HL-60/S4 (cell line): ENCODE measurements around the gene OR10H3.
"Not testable (repeated sequence)": the region's sequence is repeated elsewhere in the genome, so short reads cannot be mapped to it uniquely, and the experiment has no call there.

ENCODE experiments used
- in situ Hi-C: fragments of 300-500 bp; cut with MboI; formaldehyde crosslinking; loops from 2 replicates; pipeline ENCODE4 v1.14.3; 2022; ENCODE audit warnings: low sequenced_read_pairs

Gene OR10H3, protein sequence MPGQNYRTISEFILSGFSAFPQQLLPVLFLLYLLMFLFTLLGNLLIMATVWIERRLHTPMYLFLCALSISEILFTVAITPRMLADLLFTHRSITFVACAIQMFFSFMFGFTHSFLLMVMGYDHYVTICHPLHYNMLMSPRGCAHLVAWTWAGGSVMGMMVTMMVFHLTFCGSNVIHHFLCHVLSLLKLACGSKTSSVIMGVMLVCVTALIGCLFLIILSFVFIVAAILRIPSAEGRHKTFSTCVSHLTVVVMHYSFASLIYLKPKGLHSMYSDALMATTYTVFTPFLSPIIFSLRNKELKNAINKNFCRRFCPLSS

DNA sequence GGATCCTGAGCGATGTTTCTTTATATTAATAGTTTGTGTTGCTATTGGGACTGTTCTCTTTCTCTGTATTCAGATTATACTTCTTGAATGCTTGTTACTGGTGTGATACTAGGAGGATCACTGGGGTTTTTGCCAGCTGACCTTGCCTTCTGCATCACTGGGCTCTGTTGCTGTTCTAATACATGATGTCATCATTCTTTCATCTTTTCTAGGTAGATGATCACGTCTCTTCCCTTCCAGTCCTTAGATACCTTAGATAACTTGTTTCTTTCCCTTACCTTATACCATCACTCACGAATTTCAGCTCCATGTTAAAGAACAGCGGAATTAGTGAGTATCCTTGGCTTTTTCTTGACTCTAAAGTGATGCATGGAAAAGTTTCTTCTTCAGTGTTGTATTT lies at the start of gene OR10H3:
Gene OR10H3, plus strand, starts transcription at position 264 of the 400 bp plus-strand sequence. CDS start 3,408 bp downstream, outside the sequence.
- in situ Hi-C loops = no loop called here

DNA sequence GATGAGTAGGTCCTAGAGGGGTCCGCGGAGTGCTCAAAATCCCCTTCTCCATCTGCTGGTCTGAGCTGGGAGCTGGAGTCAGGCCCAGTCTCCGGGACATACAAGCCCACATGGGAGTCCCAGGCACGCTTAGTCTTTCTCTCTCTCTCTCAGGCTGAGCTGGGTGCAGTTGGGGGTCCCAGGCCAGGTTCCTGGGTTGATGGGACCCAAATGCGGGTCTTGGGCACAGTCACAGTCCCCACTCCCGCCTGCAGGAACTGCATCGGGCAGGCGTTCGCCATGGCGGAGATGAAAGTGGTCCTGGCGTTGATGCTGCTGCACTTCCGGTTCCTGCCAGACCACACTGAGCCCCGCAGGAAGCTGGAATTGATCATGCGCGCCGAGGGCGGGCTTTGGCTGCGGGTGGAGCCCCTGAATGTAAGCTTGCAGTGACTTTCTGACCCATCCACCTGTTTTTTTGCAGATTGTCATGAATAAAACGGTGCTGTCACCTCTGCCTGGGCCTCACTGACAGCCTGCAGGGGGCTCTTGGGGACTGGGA lies 41.1 kb upstream of the OR10H3 start:
- in situ Hi-C loops = no loop called here

DNA sequence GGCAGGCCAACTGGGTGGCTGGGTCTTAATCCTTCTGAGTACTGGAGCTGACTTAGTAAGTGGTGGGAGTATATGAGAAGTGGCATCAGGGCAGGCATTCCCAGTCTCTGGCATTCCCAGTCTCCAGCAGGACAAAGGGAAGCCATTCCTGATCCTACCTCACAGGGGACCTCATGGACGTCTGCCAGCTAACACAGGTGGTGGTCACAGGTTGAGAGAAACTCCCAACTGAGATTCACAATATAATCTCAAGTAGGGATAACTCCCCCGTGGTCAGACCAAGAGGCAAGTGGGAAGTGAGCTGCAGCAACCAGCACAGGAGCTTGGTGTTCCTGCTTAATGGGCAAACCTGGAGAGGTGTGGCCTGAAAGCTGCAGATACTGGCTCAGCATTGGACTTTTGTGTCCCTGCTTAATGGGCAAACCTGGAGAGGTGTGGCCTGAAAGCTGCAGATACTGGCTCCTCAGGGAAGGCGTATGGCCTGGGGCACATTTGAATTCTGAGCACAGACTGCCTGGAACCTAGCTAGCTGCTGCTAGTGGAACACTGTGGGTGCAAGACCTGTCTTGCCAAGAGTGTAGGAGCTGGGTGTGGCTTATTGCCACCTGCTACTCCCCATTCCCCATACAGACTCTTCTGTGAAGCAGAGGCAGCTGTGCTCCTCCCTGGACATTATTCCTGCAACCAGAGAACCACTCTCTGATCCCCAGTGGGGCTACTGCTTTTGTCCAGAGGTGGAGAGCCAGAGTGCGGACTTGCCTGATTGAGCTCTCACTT lies 35.8 kb upstream of the OR10H3 start:
- in situ Hi-C loops = no loop called here

DNA sequence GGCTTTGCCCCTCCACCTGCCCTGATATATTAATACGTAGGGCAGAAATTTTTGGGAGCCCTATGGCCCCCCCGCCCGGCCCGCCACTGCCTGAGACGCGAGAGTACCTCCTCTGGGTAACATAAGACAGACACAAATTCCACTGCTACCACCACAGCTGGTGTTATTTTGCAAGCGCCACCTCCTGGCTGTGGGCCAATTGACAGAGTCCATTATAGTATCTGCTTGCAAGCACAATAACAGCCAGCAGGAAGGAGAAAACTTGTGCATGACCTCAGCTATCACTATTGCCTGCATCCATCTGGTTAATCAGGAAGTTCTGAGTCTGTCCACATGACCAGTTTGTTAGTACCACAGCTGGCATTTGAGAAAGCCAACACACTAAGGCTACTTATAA lies 35.3 kb upstream of the OR10H3 start:
- in situ Hi-C loops = no loop called here

DNA sequence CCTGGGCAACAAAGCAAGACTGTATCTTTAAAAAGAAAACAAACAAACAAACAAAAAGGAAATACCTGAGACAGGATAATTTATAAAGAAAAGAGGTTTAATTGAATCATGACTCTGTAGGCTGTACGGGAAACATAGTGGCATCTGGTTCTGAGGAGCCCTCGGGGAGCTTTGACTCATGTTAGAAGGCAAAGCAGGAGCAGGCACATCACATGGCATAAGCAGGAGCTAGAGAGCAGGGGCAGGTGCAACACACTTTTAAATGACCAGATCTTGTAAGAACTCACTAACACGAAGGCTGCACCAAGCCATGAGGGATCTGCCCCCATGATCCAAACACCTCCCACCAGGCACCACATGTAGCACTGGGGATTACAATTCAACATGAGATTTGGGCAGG lies 23.1 kb upstream of the OR10H3 start:
- in situ Hi-C loops = no loop called here

DNA sequence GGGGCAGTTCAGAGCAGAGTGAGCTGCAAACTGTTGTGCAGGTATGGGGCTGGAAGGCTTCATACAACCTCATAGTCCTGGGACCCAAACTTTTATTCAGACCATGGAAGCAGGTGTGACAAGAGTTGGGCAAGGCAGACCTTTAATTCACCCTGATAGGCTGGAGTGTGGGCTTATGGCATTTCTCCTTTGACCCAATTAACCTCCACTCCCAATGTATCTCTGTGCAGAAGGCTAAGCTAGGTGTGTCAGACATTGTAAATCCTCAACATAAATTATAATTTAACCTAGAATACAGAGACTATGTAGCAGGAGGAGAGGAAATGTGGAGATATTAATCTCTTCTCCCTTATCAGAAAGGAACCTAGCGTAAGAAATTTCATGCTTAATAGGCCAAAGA lies 22.1 kb upstream of the OR10H3 start:
- in situ Hi-C loops = no loop called here

DNA sequence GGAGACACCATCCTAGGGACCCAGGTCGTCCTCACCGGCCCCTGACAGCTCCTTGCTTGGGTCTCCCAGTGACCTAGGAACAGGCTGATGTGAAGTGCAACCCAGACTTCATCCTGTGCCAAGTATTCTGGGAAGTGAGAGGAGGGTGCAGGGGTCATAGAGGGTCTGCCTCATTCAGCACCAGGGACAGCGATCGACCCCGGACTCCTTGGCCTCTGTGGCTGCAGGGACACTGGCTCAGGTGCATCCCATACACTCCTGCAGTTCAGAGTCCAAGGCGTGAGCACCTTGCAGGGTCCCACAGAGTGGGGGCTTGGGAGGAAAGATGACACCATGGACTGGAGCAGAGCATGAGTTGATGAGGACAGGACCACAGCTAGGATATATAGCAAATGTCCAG lies 20.0 kb upstream of the OR10H3 start:
- in situ Hi-C loops = no loop called here

DNA sequence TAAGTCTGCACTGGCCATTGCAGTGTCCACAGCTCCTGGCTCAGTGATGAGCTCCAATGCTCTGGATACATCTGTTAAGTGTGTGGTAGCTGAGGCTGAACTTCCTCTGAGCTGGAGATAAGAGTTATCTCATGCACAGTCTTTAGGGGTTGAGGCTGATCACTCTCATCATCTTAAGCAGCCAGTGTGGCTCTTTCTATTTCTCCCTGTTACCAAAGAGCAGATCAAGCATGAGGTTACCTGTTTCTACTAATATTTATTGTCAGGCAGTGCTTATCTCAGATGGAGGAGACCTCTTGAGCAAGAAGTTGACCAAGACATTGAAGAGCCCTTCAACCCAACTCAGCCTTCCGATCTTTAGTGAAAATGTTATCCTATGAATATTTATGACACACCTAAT lies 16.5 kb upstream of the OR10H3 start:
- in situ Hi-C loops = no loop called here

DNA sequence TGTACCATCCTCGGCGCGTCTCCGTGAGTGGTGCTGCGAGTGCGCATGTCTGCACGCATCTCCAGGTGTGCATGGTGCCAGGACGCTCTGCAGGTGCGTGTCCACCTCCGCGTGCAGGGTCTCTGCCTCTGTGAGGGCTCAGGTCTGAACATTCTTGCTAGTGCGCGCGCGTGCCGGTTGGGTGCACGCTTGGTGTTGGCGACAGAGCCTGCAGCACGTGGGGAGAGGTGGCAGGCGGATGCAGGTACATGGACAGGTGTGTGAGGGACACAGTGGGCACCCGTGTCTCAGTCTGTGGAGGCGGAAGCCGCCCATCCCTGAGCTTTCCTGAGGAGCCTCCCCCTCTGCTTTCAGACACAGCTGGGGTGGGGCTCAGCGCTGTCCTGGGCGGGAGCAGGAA lies 14.8 kb upstream of the OR10H3 start:
- in situ Hi-C loops = no loop called here

DNA sequence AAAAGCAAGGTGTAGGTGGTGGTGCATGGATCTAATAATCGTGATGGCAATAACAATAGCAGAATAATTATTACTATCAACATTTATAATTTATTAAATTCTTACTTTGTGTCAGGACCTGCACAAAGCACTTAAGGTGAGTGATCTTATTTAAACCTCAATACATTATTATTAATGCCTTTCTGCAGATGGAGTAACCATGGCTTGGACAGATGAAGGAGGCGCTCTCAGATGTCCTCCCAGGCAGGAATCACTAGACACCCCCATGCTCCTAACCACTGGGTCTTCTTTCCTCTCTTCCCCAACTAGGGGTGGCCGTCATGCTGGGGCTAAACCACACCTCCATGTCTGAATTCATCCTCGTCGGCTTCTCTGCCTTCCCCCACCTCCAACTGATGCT lies 10.1 kb upstream of the OR10H3 start, which contains the start of gene OR10H2:
Gene OR10H2, plus strand, starts transcription at position 301 of the 400 bp plus-strand sequence. Its CDS starts 20 bp downstream, at position 321.
- in situ Hi-C loops = no loop called here

DNA sequence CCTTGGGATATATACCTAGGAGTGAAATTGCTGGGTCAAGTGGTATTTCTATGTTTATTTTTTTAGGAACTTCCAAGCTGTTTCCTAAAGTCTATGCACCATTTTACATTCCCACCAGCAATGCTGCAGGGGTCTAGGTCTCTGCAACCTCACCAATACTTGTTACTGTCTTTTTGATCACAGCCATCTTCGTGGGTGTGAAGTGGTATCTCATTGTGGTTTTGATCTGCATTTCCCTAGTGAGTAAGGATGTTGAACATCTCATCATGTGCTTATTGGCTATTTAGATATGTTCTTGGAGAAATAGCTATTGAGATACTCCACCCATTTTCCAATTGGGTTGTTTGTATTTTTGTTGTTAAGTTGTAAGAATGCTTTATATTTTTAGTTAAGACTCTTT lies 7.2 kb upstream of the OR10H3 start:
- in situ Hi-C loops = no loop called here

DNA sequence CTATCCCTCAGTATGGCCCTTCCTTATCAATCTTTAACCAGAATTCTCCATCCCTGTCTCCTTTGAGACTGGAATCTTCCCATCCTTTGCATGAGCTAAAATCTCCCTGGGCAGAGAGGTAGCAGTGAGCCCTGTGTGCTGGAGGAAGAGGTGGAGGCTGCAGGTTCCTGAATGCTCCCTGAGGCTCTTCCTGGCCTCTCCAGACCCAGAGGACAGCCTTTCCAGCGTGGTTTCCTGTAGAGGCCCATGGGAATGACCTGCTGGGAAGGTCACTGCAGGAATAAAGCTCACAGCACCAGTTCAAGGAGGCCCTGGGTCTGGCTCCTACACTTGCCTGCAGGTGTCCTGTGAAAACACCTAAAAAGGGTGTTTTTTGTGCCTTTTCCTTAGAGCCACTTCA lies 5.4 kb upstream of the OR10H3 start:
- in situ Hi-C loops = no loop called here

DNA sequence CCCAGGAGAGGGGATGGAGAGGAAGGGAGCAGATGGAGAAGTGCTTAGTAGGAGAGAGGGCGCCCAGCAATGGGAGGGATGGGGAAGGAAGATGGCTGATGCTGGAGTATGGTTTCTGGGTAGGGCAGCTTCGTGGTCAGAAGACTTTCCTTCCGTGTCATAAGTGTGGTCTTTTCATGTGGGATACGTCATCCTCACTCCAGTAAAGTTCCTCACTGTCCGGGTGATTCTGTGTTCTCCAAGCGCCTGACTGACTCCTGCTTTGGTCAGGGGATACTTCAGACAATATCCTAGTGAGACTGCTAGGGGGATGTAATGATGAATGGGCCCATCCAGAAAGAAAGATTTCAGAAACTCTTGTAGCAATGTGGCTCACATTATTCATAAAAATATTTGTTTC lies 3.9 kb upstream of the OR10H3 start:
- in situ Hi-C loops = no loop called here

DNA sequence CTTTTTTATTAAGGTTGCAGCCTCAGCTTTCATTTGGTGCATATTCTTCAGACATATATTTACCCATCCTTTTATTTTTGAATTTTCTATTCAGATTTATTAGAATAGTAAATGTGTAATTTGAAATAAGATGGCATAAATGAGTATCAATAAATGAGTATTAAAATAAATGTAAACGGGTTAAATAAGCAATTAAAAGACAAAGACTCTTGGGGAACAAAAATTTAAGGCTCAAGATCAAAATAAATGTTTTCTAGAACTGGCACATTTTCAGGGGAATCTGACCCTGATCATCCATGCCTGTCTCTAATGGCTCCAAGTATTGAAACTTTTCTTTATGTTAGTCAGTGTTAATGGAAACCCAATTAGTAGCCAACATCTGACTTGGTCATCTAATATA lies 3.0 kb downstream of the OR10H3 start:
- in situ Hi-C loops = no loop called here

DNA sequence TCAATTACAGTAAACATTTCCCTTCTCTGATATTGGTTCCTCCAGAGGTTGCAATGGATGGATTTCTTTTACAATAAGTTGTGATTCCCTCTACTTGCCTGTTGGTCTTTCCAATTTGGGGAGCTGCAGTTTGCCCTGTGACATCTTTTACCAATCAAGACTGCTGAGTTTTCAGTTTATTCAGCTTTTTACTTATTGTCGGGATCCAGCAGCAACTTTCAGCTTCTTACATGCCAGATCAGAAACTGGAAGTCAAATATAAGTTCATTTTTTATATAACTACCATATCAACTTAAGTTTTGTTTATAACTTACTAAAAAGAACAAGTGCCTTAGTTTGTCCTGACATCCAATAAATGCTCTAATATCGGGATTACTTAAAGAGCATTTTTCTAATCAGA lies 10.5 kb downstream of the OR10H3 start:
- in situ Hi-C loops = no loop called here

DNA sequence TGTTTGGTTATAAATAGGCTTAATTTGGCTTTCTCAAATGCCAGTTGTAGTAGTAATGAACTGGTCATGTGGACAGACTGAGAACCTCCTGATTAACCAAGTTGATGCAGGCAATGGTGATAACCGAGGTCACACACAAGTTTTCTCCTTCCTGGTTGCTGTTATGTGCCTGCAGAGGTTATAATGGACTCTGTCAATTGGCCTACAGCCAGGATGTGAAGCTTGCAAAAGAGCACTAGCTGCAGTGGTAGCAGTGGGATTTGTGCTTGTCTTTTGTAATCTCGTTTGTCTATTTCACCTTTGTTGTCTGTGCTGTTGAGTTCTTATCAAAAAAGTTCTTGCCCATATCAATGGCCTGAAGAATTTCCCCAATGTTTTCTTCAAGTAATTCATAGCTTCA lies 20.6 kb downstream of the OR10H3 start:
- in situ Hi-C loops = no loop called here

DNA sequence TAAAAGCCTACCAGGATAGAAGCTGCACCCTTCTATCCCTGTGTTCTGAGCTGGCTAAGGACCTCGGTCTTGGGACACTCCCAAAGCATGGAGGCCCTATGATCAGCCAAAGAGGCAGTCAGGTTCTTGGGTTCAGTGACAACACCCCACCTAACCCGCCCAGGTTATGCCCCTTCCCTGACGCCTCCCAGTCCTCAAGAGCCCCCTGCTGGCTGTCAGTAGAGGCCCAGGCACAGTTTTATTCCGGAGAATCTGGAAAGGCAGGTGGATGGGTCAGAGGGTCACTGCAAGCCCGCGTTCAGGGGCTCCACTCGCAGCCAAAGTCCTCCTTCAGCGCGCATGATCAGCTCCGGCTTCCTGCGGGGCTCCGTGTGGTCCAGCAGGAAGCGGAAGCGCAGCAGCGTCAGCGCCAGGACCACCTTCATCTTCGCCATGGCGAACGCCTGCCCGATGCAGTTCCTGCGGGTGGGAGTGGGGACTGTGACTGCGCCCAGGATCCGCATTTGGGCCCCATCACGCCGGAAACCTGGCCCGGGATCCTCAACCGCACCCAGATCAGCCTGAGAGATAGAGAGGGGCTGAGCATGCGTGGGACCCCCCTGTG lies 22.3 kb downstream of the OR10H3 start:
- in situ Hi-C loops = no loop called here

DNA sequence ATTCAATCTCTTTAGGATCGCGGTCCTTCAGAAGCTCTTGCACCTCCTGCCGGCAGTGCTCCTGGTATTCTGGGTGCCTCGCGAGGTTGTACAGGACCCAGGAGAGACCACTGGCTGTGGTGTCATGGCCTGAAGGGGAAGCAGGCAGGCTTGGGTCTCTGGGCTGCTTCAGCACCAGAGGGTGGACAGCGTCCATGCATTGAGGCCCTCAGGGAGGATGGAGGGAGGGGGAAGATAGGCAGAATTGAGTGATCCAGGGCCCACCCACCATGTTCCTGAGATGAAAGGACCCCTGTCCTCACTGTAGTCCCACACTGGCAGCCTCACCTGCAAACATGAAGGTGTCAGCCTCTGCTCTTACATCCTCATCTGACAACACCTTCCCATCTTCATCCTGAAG lies 31.8 kb downstream of the OR10H3 start:
- in situ Hi-C loops = no loop called here

DNA sequence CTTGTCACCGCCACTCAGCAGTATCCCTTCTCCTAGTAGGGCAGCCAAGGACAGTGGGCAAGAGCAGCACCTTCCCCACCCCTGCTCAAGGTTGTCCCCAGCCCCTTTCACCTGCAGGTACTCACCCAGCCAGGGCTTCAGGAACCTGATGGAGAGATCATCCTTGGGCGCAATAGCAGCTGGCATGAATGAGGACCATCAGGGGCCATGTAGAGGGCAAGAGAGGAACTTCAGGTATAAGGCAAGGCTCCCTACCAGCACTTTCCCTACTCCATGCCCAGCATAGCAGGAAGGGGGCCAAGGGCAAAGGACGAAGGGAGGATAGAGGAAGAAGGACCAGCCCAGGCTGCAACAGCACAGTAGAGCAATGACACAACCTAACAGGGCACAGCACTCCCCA lies 36.4 kb downstream of the OR10H3 start:
- in situ Hi-C loops = not testable (repeated sequence)

DNA sequence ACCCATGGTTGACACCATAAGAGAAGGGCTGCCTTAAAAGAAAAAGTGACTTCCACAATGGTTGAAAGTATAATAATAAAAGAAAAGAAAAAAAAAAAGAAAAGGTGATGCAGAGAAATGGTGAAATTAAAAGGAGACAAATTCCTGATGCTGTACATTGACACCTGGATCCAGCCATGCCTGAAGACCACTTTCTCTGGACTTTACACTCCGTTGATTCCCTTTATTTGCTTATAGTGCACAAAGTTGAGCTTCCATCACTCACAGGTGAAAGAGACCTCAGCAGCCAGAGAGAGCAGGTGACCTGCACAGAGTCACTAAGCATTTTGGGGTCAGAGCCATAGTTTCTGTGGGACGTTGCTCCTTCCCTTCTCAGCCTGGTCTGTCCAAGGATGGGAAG lies 37.5 kb downstream of the OR10H3 start:
- in situ Hi-C loops = no loop called here

DNA sequence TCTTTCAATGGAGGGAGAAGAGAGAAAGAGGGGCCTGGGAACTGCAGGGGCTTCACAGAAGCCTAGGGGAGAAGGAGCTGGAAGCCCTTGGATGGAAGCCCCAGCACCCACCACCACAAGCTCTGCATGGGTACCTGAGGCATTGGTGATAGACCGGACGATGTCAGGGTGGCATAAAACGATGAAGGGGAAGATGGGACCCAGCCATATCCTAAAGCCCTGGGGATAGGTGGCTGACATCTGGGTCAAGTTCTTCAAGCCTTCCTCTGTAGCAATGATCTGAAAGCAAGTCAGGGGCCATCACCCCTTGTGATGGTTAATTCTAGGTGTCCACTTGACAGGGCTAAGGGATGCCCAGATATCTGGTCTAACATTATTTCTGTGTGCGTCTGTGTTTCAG lies 38.5 kb downstream of the OR10H3 start:
- in situ Hi-C loops = no loop called here
